Tibial nerve (tissue), 4 donors: ENCODE data around the gene UPK1B. TPM values are rescaled to one million over a fixed set of nuclear protein-coding genes. Genes with fewer than 3 reads are reported as not detected.

Experiments used
- DNase-seq, 2 donors: peaks; one replicate each; pipeline ENCODE4 v3.0.0-alpha.2; 2019; ENCODE audit warnings: low spot score in 2 of 2
- H3K27ac ChIP-seq, 4 donors: fragments of 200-600 bp; sonication (generic) in 3 of 4; one replicate each; pipeline ENCODE4 v1.5.1; 2017 to 2019; ENCODE audit warnings: mild to moderate bottlenecking in 1 of 4
- H3K27me3 ChIP-seq, 2 donors: fragments of 200-600 bp; sonication (generic) in 1 of 2; one replicate each; pipeline versions ENCODE4 v1.5.1 to v1.6.0; 2017 to 2019
- H3K36me3 ChIP-seq, 3 donors: fragments of 200-600 bp; sonication (generic); one replicate each; pipeline ENCODE4 v1.5.1; 2018 to 2019
- H3K4me1 ChIP-seq, 4 donors: fragments of 200-600 bp; sonication (generic) in 3 of 4; one replicate each; pipeline ENCODE4 v1.5.1; 2017 to 2019
- H3K4me3 ChIP-seq, 4 donors: fragments of 200-600 bp; sonication (generic) in 3 of 4; one replicate each; pipeline ENCODE4 v1.5.1; 2017 to 2019; ENCODE audit warnings: mild to moderate bottlenecking in 1 of 4, moderate library complexity in 1 of 4
- H3K9me3 ChIP-seq, 4 donors: fragments of 200-600 bp; sonication (generic) in 3 of 4; one replicate each; pipeline ENCODE4 v1.5.1; 2017 to 2019
- CTCF ChIP-seq, 5 experiments: fragments of 200-600 bp in 3 of 5; fragments of 450-650 bp in 2 of 5; sonication (generic) in 3 of 5; IDR thresholded peaks; one replicate each; pipeline ENCODE4 v1.5.1; 2016 to 2019; ENCODE audit warnings: antibody characterized with exemption in 5 of 5, mild to moderate bottlenecking in 3 of 5, moderate library complexity in 2 of 5
- EP300 ChIP-seq, 2 donors: sonication (generic); formaldehyde crosslinking; IDR thresholded peaks; one replicate each; pipeline ENCODE4 v1.6.1; 2017; ENCODE audit warnings: antibody characterized with exemption in 2 of 2, mild to moderate bottlenecking in 1 of 2
- POLR2A ChIP-seq, 2 donors: fragments of 450-650 bp; IDR thresholded peaks; one replicate each; pipeline ENCODE4 v1.6.1; 2017; ENCODE audit warnings: antibody characterized with exemption in 2 of 2, mild to moderate bottlenecking in 2 of 2, moderate library complexity in 2 of 2
- WGBS, 2 donors: methylation state at CpG; one replicate each; pipeline ENCODE4 v1.1.5; 2018; 5-methylcytosine and 5-hydroxymethylcytosine counted together
- total RNA-seq, 4 donors: library from RNA; depleted of rRNA; stranded (reverse); fragments of >200 nt; gene quantifications; one replicate each; pipeline ENCODE4 v1.1.0, GENCODE V29; 2016

The UPK1B gene
- total RNA-seq, 4 donors from 2014 or later = not detected

GRCh38 chr3:119177321-119177720, 3.9 kb downstream of the UPK1B start:
- no peaks in the 10 kb centered on the region for H3K27me3 ChIP-seq
- H3K9me3 ChIP-seq = no peaks in the 10 kb centered on the region
- WGBS, 2 donors = 81 to 90% methylated on average over 4 of the region's 4 CpGs
- TF ChIP-seq EP300 (IDR thresholded peaks at IDR 0.05) (no peak), CTCF (IDR thresholded peaks at IDR 0.05) (no peak), POLR2A (IDR thresholded peaks at IDR 0.05) (no peak)
- no peak overlapping the region for H3K4me3 ChIP-seq
- no peaks in the 10 kb centered on the region for H3K36me3 ChIP-seq
- H3K4me1 ChIP-seq = peaks cover 0 to 6% (median 0%) of the 10 kb centered on the region in 4 donors
- H3K27ac ChIP-seq = peak overlapping the region in 2 of 4 donors; percentile 70 to 82
- DNase-seq = no peak

- Histone ChIP-seq H3K4me1 (no peaks in the 10 kb centered on the region), H3K9me3 (no peaks in the 10 kb centered on the region), H3K36me3 (no peaks in the 10 kb centered on the region), H3K27me3 (no peaks in the 10 kb centered on the region), H3K27ac (no peak overlapping the region), H3K4me3 (no peak overlapping the region)
- no peak for TF ChIP-seq POLR2A (IDR thresholded peaks at IDR 0.05)
- no peak for TF ChIP-seq EP300 (IDR thresholded peaks at IDR 0.05)
- no peak for TF ChIP-seq CTCF (IDR thresholded peaks at IDR 0.05)
- DNase-seq = no peak
- 70 to 72% methylated on average over 3 of the region's 3 CpGs for WGBS, 2 donors
These were observed 8.4 kb downstream of the UPK1B start for GRCh38 chr3:119181765-119182164.

- no peaks in the 10 kb centered on the region for H3K4me1 ChIP-seq
- 67 to 69% methylated on average over 9 of the region's 9 CpGs for WGBS, 2 donors
- H3K27ac ChIP-seq = no peak overlapping the region
- H3K36me3 ChIP-seq = no peaks in the 10 kb centered on the region
- H3K9me3 ChIP-seq = no peaks in the 10 kb centered on the region
- TF ChIP-seq POLR2A (IDR thresholded peaks at IDR 0.05) (no peak), EP300 (IDR thresholded peaks at IDR 0.05) (no peak), CTCF (IDR thresholded peaks at IDR 0.05) (no peak)
- no peaks in the 10 kb centered on the region for H3K27me3 ChIP-seq
- DNase-seq = no peak
- no peak overlapping the region for H3K4me3 ChIP-seq
These were observed 10.7 kb downstream of the UPK1B start for GRCh38 chr3:119184111-119184510.

- 65 to 77% methylated on average over 7 of the region's 7 CpGs for WGBS, 2 donors
- H3K27ac ChIP-seq = no peak overlapping the region
These were observed 11.6 kb downstream of the UPK1B start for GRCh38 chr3:119184796-119185570.

More at GRCh38 chr3:119184796-119185570, 11.6 kb downstream of the UPK1B start:
- no peaks in the 10 kb centered on the region for H3K27me3 ChIP-seq
- H3K4me3 ChIP-seq = no peak overlapping the region
- no peaks in the 10 kb centered on the region for H3K4me1 ChIP-seq
- no peak for DNase-seq
- H3K36me3 ChIP-seq = no peaks in the 10 kb centered on the region
- TF ChIP-seq CTCF (IDR thresholded peaks at IDR 0.05) (no peak), EP300 (IDR thresholded peaks at IDR 0.05) (no peak), POLR2A (IDR thresholded peaks at IDR 0.05) (no peak)
- no peaks in the 10 kb centered on the region for H3K9me3 ChIP-seq
